Activated CD4-positive, alpha-beta T cell treated with anti-CD3 and anti-CD28 coated beads, Interleukin-2, amount 50 U/mL, for 48 hours (primary cell): ENCODE results near the gene ADIPOQ.
"Not testable (repeated sequence)": the region's sequence is repeated elsewhere in the genome, so short reads cannot be mapped to it uniquely, and the experiment has no call there.

Experiments
- DNase-seq, 2 experiments: peaks; one replicate each; pipeline ENCODE4 v3.0.0-alpha.2; 2020

Gene ADIPOQ

DNA sequence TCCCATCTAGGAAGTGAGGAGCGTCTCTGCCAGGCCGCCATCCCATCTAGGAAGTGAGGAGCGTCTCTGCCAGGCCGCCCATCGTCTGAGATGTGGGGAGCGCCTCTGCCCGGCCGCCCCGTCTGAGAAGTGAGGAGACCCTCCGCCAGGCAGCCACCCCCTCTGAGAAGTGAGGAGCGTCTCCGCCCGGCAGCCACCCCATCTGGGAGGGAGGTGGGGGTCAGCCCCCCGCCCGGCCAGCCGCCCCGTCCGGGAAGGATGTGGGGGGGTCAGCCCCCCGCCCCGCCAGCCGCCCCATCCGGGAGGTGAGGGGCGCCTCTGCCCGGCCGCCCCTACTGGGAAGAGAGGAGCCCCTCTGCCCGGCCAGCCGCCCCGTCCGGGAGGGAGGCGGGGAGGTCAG lies 31.3 kb downstream of the ADIPOQ start:
- DNase-seq = not testable (repeated sequence)

DNA sequence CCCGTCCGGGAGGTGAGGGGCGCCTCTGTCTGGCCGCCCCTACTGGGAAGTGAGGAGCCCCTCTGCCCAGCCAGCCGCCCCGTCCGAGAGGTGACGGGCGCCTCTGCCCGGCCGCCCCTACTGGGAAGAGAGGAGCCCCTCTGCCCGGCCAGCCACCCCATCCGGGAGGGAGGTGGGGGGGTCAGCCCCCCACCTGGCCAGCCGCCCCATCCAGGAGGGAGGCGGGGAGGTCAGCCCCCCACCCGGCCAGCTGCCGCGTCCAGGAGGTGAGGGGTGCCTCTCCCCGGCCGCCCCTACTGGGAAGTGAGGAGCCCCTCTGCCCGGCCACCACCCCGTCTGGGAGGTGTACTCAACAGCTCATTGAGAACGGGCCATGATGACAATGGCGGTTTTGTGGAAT lies 31.7 kb downstream of the ADIPOQ start:
- not testable (repeated sequence) for DNase-seq

DNA sequence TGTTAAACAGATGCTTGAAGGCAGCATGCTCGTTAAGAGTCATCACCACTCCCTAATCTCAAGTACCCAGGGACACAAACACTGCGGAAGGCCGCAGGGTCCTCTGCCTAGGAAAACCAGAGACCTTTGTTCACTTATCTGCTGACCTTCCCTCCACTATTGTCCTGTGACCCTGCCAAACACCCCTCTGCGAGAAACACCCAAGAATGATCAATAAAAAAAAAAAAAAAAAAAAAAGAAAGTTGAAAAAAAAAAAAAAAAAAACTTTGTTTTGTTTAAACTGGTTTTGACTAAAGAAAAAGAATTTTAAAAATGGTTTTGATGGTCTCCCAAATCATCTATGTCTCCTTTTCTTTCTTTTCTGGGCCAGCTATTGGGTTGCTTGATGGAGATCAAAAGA lies 32.3 kb downstream of the ADIPOQ start:
- not testable (repeated sequence) for DNase-seq

DNA sequence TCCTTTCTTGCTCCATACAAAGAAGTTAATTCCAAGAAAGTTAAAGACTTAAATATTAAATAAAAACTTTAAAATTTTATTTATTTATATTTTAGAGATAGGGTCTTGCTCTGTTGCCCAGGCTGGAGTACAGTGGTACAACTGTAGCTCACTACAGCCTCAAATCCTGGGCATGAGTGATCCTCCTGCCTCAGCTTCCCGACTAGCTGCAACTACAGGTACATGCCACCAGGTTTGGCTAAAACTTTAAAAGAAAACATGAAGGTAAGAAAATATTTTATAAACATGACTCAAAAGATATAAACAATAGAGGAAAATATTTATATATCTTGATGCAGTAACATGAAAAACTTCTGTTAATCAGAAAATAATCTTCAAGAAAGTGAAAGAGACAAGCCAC lies 33.2 kb downstream of the ADIPOQ start:
- no peak for DNase-seq

DNA sequence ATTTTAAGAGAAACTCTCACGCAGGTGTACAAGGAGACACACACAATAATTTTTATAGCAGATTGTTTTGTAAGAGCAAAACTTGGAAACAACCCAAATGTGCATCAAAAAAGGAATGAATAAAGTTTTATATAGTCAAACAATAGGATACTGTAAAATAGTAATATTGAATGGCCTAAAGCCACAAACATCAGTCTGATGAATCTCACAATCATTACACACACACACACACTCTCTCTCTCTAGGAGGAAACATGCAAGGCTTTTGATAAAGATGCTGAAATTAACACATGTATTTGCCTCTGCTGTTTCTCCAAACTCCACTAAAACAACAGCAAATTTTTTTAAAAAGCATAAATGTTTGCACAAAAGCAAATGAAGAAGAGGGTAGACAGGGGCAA lies 37.3 kb downstream of the ADIPOQ start:
- DNase-seq = no peak

DNA sequence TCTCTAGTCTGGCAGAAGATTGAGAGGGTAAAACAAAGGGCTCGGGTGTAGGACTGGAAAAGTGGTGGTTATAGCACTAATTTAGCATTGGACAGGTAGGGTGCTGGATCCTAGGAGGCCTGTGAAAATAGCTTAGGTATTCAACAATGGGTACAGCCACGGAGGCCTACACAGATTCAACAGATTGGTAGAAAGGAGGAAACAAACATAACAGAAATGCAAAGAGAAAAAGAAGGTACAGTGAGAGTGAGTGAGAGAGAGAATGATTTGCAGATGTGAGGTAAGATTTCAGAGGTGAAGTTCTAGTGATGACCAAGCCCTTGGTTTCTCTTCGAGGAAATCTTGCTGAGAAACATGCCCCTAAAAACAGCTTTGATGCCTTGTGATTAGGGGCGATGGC lies 37.9 kb downstream of the ADIPOQ start:
- DNase-seq = no peak

DNA sequence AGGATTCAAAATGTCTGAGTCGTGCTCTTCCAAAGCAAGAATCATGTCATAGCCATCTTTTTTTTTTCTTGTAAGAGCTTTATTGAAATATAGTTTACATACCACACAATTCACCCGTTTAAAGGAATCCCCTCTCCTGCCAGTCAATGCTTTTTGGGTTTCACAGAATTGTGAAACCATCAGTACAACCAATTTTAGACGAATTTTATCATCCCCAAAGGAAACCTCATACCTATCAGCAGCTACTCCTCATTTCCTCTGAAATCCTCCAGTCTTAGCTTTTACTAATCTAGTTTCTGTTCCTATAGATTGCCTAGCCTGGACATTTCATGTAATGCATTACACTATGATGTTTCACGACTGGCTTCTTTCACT lies 39.6 kb downstream of the ADIPOQ start:
- DNase-seq = no peak

DNA sequence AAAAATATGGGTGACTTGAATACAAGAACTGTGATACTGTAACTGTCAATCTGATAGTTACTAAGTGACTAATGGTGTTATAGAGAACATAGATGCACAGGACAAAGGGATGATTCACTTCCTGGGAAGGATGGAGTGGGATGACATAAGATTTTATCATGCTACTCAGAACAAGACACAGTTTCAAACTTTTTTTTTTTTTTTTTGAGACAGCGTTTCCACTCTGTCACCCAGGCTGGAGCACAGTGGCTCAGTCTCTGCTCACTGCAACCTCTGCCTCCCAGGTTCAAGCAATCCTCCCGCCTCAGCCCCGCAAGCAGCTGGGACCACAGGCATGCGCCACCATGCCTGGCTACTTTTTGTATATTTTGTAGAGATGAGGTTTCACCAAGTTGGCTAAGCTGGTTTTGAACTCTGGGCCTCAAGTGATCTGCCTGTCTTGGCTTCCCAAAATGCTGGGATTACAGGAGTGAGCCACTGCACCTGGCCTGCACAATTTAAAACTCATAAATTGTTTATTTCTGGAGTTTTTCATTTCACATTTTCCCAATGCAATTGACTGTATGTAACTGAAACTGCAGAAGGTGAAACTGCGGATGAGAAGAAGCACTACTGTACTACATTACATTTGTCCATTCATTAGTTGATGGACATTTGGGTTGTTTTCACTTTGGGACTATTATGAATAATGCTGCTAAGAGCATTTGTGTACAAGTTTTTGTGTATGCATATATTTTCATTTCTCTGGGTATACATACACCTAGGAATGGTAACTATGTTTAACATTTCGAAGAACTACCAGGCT lies 40.6 kb downstream of the ADIPOQ start:
- peak; percentile 59 to 71 for DNase-seq

DNA sequence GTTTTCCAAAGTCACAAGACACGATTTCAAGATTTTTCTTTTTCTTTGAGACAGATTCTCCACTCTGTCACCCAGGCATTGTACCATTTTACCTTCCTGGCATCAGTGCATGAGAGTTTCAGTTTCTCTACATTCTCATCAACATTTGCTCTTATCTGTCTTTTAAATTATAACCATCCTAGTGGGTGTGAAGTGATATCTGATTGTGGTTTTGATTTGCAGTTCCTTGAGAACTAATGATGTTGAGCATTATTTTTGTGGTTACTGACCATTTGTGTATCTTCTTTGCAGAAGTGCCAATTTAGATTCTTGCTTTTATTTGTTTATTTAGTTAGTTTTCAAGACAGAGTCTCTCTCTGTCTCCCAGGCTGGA lies 41.2 kb downstream of the ADIPOQ start:
- DNase-seq = no peak

DNA sequence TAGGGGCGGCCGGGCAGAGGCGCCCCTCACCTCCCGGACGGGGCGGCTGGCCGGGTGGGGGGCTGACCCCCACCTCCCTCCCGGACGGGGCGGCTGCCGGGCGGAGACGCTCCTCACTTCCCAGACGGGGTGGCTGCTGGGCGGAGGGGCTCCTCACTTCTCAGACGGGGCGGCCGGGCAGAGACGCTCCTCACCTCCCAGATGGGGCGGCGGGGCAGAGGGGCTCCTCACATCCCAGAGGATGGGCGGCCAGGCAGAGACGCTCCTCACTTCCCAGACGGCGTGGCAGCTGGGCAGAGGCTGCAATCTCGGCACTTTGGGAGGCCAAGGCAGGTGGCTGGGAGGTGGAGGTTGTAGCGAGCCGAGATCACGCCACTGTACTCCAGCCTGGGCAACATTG lies 42.4 kb downstream of the ADIPOQ start:
- not testable (repeated sequence) for DNase-seq

DNA sequence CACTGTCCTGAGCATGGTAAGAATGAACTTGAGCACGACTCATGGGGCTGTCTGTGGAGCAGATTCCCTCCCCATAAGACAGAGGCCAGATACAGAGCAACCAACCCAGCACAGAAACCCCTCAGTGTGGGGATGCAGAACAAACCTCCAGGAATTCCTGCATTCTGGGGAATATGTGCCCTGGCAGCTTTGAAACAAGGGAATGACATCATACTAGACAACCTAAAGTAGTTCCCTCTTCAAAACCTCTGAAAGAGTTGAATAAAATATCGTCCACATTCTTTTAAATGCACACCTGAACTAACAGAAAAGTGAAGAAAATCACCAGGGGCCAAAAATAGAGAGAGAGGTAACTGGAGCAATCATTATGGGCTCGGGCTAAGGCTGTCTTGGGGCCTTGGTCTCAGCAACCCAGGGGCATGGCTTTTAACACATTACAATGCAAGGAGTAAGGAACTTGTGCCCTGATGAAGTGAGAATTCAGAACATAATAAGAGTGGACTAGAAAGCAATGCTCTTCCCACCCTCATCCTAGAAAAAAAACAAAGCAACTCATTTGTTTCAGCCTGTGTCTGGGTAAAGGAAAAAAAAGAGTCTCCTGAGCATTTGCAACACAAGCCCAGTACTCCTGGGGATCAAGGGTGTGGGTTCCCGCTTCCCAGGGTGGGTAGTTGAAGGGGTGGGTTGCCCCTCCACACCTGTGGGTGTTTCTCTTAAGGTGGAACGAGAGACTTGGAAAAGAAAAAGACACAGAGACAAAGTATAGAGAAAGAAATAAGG lies 43.9 kb downstream of the ADIPOQ start:
- DNase-seq = no peak

DNA sequence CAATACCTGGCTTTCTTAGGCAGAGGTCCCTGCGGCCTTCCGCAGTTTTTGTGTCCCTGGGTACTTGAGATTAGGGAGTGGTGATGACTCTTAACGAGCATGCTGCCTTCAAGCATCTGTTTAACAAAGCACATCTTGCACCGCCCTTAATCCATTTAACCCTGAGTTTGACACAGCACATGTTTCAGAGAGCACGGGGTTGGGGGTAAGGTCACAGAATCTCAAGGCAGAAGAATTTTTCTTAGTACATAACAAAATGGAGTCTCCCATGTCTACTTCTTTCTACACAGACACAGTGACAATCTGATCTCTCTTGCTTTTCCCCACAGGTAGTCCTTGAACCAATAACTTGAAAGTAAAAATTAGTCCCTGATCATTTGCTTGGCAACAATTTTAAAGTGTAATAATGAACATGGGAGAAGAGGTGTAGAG lies 45.0 kb downstream of the ADIPOQ start:
- DNase-seq = not testable (repeated sequence)

DNA sequence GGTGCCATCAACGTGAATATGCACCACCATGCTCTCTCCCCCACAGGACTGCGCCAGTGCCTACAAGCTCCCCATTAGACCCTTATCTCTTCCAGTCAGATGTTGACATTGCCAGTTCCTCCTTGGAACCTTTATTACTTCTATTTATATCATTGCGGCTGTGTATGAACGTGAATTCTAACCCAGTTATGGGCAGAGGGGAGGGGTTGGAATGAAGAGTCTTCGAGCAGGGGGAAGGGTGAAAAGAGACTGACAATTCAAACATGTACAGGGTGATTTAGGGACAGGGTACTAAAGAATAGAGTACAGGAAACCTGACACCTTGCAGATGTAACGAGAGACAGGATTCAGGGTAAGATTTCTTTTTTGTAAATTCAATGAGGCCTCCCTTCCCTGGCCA lies 46.1 kb downstream of the ADIPOQ start:
- DNase-seq = no peak

DNA sequence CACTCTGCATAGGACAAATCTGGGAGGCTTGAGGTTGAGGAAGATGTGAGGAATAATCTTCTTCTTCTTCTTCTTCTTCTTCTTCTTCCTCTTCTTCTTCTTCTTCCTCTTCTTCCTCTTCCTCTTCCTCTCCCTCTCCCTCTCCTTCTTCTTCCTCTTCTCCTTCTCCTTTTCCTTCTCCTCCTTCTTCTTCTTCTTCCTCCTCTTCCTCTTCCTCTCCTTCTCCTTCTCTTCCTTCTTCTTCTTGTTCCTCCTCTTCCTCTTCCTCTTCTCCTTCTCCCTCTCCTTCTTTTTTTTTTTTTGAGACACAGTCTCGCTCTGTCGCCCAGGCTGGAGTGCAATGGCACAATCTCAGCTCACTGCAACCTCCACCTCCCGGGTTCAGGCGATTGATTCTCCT lies 47.2 kb downstream of the ADIPOQ start:
- DNase-seq = not testable (repeated sequence)

DNA sequence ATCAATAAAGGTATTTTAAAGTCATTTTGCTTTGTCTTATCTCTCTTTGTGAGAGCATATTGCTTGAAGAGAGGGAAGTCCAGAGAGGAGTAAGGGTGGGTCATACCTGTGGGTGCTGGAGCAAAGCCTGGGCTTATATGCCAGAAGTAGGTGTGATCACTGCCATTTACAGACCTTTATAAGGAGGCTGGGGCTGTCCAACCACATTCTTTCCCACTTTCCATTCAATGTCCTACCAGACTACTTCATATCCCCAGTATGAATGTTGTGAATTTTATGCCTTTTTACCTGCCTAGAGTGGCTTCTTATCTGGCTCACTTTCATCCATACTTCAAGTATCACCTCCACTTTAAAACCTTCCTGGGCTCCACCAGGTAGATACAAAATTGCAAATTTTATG lies 48.4 kb downstream of the ADIPOQ start:
- DNase-seq = no peak

DNA sequence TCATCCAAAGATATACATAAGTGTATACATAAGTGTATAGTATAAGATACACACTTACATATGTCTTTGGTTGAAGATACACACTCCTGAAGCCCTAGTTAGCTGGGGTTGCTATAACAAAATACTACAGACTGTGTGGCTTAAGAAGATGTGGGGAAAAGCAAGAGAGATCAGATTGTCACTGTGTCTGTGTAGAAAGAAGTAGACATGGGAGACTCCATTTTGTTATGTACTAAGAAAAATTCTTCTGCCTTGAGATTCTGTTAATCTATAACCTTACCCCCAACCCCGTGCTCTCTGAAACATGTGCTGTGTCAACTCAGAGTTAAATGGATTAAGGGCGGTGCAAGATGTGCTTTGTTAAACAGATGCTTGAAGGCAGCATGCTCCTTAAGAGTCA lies 50.6 kb downstream of the ADIPOQ start:
- not testable (repeated sequence) for DNase-seq

DNA sequence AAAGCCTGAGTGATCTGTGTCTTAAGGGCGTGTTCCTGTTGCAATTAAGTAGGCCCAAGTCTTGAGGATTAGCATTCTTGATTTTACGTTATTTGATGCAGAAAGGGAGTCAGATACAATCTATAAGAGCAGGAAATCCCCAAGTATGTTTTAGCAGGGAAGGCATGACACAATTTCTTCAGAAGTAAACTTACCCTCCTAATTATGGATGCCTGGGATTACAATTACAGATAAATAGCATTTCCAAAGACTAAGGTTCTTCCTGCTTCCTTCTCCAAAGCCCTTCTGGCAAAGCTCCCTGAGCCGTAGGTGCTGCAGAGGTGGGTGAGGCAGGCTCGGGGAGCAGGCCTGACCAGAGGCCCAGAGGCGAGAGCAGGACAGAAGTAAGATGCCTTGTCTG lies 52.9 kb downstream of the ADIPOQ start:
- no peak for DNase-seq

DNA sequence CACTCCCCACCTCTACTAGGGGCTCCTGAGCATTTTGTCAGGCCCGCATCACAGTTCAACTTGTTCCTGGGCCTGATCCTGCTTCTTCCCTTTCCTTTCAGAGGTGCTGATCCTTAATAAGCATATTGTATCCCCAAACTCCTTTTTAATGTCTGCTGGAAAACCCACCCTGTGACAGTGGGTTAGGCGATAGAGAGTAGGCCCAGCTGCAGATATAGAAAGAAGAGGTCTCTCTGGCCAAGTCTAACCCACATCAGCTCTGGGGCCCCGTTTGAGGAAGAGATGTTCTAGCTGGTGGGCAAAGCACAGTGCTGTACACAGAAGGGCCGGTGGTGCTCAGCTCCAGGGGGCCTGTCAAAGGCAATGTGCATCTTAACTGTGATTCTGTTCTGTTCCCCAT lies 53.5 kb downstream of the ADIPOQ start:
- no peak for DNase-seq

DNA sequence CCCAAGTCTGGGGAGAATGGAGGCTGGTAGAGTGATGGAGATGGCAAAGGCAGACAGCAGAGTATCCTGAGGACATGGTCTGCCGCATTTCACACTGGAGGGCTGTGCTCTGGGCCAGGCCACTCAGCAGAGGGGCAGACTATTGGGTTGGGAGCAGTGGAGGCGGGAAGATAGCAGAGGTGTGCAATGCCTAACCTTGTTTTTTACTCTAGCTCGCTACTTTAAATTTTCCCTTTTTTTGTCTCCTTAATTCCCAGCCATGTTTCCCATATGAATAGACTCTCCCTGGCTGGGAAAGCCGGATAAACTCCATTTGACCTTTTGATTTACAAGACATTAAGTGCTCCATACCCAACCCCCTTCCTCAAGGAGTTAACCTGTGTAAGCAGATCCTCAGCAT lies 54.4 kb downstream of the ADIPOQ start:
- no peak for DNase-seq

DNA sequence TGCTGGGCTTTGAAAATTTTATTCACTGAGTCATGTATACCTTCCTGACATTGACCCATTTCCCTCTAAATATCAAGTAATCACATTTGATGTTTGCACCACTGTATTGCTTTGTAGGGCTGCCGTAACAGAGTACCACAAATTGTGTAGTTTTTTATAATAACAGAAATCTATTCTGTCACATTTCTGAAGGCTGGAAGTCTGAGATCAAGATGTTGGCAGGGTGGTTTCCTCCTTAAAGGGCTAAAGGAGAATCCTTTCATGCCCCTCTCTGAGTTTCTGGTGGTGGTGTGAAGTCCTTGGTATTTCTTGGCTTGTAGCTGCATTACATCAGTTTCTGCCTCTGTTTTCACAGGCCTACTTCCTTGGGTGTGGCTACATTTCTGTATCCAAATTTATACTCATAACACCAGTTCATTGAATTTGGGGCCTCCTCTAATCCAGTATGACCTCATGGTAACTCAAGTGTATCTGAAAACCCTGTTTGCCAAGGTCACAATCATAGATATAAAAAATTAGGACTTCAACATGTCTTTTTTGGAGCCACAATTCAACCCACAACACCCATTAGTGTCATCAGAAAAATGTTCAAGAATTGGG lies 58.7 kb downstream of the ADIPOQ start:
- DNase-seq = no peak

DNA sequence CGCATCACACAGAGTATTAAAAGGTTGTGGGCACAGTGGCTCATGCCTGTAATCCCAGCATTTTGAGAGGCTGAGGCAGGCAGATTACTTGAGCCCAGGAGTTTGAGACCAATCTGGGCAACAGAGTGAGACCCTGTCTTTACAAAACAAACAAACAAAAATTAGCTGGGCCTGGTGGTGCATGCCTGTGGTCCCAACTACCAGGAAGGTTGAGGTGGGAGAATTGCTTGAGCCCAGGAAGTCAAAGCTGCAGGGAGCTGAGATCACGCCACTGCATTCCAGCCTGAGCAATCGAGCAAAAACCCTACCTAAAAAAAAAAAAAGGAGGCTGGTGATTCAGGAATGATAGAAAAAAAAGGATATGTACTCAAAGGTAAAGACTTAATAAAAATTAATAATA lies 59.6 kb downstream of the ADIPOQ start:
- DNase-seq = no peak

DNA sequence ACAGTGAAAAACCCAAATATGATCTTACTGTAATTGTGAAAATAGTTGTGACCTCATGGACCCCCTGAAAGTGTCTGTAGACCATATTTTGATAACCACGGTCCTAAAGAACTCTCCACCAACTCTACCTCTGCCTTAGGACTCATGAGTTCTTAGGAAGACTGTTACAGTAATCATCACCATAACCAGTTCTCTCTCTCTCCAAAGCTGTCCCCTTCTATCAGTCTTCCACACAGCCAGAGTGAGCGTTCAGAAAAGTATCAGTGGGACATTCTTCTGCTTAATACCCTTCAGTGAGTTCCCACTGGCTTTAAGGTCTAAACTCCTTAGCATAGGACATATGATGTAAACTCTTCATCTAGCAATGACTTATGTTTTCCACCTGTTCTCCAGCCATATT lies 60.2 kb downstream of the ADIPOQ start:
- DNase-seq = no peak

DNA sequence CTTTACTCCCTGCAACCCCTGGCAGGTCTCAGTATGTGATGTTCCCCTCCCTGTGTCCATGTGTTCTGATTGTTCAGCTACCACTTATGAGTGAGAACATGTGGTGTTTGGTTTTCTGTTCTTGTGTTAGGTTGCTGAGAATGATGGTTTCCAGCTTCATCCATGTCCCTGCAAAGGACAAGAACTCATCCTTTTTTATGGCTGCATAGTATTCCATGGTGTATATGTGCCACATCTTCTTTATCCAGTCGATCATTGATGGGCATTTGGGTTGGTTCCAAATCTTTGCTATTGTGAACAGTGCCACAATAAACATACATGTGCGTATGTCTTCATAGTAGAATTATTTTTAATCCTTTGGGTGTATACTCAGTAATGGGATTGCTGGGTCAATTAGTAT lies 61.2 kb downstream of the ADIPOQ start:
- DNase-seq = not testable (repeated sequence)

DNA sequence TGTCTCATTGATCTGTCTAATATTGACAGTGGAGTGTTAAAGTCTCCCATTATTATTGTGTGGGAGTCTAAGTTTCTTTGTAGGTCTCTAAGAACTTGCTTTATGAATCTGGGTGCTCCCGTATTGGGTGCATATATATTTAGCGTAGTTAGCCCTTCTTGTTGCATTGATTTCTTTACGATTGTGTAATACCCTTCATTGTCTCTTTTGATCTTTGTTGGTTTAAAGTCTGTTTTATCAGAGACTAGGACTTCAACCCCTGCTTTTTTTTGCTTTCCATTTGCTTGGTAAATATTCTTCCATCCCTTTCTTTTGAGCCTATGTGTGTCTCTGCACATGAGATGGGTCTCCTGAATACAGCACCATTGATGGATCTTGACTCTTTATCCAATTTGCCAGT lies 64.6 kb downstream of the ADIPOQ start:
- DNase-seq = not testable (repeated sequence)
